Activated CD4-positive, alpha-beta T cell treated with anti-CD3 and anti-CD28 coated beads, Interleukin-2, amount 50 U/mL, for 1 hour (primary cell): Measurements from ENCODE around the gene FHIP1A.
"Not testable (repeated sequence)": the region's sequence is repeated elsewhere in the genome, so short reads cannot be mapped to it uniquely, and the experiment has no call there.

Source experiments
- DNase-seq: peaks from one replicate; pipeline ENCODE4 v3.0.0-alpha.2; 2020

The FHIP1A gene

DNA sequence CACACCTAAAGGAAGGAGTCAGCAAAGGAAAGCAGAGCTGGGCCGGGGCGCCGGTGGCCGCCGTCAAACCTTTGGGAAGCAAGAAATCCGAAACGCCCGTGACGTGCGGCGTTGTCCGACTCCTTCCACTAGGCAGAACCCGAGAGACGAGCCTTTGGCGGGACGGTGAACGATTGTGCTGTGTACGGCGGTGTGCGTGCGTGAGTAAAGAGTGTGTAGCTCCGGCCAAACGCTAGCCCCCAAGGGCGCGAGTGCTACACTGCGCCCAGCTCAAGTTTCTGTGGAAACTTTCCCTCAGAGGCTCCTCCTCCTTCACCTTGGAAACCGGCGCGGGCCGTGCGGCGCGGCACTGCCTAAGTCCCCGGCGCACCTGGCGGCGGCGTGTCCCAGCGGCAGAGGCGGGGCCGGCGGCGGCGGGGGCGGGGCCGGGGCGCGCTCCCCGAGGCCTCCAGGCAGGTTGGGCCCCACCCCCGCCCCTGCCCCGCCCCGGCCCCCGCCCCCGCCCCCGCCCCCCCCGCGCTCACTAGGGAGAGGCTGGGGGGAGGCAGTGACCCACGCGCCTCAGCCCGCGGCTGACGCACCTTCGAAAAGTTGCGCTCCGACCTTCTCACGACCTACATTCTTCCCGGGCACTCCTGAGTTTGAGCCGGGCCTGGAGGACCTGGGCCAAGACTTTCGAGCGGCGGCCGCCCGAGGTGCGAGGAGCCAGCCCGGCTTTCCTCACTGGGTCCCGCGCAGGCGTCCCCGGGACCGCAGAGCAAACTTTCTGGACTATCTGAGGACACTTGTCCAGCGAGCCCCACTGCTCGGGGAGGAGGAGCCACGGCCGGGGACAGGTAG, at the start of gene FHIP1A:
TSS of gene FHIP1A (plus strand) at position 547 of the 840 bp plus-strand sequence. CDS start 157,084 bp downstream, outside the sequence.
- DNase-seq = peak; percentile 82

DNA sequence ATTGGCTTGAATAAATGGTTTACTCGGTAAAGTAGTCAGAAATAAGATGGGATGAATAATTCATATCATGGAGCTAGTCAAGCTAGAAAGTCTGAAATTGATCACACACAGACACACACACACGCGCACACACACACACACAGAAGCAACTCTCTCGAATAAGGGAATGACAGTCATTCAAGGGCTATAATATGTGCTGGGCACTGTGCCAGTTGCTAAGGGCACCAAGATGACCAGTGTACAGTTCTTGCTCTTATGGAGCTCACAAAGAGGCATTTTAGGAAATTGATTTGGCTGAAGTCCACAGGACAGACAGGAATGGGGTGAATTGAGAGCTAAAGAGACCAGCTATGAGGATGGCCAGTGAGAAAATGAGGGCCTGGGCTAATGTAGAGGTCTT, 49.4 kb upstream of the FHIP1A start:
- DNase-seq = no peak

DNA sequence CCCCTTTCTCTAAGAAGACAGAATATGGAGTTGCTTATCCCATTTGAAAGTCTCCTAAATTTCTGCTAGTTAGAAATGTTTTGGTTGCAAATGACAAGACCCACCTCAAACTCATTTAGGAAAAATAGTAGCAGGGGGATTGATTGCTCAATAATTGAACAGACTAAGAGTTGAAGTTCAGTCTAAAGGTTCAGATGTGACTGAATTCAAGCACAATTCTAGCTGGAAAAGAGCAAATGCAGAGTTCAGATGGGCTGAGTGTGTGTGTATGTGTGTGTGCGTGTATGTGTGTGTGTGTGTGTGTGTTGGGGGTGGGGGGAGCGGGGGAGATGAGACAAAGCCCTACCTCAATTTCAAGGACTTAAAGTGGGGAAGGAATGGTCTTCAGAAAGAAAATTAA, 47.9 kb upstream of the FHIP1A start:
- no peak for DNase-seq

DNA sequence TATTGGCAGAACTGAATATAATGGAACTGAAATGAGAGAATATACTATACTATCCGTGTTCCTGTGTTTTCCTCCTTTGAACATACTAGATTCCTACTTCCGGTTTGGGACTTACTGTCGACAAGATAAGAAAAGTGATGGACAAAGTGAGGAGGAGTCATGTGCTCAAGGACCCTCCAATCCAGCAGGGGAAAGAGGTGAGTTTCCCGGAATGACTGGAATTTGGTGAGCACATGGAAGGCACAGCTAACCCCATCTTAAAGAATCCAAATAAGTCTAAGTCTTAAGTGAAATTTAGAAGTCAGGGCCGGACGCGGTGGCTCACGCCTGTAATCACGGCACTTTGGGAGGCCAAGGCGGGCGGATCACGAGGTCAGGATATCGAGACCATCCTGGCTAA, 47.0 kb upstream of the FHIP1A start:
- no peak for DNase-seq

DNA sequence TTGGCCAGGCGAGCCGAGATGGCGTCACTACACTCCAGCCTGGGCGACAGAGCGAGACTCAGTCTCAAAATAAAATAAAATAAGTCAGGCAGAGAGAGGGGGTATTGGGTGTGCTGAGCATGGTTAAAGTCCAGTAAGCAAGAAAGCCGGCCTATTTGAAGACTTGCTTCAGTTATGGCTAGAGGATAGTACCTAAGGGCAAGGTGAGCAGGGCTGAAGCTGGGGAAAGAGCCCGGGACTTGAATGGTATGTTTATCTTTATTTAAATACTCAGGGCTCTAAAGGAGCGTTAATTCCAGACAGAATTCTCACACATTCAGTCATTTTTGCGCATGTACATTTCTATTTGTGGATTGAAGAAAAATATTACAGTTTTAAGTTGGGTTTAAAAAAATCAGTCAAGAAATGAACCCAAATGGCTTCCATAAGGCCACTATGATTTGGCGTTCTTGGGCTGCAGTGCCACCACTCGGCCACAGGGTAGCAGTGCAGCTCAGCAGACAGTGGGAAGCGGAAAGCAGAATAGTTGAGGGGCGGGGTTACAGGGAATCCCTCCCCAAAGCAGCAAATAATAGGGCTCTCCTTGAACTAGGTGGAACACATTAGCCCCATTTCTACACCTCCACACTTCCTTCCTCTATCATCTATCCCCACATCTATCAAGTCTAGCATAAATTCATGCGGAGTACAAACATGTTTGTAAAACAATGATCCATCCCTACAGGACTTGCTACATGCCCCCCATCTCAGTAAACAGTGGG, 46.4 kb upstream of the FHIP1A start:
- DNase-seq = peak; percentile 74

DNA sequence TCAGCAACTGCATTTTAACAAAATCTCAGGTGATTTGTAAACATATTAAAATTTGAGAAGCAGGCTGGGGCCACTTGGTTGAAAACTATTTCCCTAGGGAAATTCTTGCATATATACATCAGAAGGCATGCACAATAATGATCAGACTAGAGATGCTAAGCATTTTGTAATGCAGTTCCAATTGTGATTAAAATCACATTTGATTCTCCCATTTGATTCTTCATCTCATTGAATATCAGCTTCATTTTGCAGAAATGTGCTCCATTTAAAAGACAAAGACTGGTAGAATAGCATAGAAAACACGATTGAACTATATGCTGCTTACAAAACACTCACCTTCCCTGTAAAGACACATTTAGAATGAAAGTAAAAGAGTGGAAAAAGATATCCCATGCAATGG, 32.4 kb upstream of the FHIP1A start:
- no peak for DNase-seq

DNA sequence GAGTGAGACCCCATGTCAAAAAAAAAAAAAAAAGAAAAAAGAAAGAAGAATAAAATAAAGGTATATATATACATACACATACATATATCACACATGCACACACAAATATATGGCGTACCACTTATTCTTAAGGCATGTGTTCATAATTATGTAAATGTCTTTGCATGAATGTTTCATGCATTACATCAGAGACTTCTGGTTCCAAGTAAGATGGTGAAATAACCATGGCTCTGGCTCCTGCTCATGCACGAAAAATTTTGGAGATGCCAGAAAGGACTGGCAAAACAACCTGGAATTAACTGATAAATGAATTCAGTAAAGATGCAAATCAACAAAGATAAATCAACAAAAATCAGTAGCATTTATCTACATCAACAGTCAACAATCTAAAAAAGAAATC, 19.7 kb upstream of the FHIP1A start:
- DNase-seq = no peak

DNA sequence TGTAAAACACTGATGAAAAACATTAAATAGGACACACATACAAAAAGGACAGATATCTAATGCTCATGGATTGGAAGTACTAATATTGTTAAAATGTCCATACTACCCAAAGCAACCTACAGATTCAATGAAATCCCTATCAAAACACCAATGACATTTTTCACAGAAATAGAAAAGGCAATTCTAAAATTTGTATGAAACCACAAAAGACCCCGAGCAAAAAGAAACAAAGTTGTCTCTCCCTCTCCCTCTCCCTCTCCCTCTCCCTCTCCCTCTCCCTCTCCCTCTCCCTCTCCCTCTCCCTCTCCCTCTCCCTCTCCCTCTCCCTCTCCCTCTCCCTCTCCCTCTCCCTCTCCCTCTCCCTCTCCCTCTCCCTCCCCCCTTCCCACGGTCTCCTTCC, 19.2 kb upstream of the FHIP1A start:
- DNase-seq = not testable (repeated sequence)

DNA sequence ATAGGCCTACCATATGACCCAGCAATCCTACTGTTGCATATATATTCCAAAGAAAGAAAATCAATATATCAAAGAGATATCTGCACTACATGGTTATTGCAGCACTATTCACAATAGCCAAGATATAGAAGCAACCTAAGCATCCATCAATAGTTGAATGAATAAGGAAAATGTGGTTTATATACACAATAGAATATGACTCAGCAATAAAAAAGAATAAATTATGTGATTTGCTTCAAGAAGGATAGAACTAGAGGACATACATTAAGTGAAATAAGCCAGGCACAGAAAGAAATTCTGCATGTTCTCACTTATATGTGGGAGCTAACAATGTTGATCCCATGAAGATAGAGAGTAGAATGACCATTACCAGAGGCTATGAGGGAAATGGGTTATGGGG, 13.1 kb upstream of the FHIP1A start:
- DNase-seq = no peak

DNA sequence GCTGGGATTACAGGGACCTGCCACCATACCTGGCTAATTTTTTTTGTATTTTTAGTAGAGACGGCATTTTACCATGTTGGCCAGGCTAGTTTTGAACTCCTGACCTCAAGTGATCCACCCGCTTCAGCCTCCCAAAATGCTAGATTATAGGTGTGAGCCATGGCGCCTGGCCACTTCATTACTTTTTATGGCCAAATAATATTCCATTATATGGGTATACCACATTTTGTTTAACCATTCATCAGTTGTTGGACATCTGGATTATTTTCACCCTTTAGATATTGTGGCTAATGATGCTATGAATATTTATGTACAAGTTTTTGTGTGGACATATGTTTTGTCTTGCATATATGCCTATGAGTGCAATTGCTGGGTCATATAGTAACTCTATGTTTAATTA, 8.6 kb upstream of the FHIP1A start:
- no peak for DNase-seq

DNA sequence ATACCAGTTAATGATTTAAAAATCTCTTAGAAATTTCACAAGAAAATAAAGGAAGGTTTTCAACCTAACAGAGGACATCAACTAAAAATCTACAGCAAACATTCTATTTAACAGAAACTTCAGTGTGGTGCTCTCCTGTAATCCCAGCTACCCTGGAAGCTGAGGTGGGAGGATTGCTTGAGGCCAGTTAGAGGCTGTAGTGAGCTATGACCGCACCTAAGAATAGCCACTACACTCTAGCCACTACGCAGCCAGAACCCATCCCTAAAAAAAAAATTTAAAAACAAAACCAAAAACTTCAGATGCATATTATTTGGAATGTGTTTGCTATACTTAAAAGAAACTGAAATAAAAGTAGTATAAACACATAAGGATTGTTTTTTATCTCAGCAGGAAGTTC, 7.2 kb upstream of the FHIP1A start:
- no peak for DNase-seq

DNA sequence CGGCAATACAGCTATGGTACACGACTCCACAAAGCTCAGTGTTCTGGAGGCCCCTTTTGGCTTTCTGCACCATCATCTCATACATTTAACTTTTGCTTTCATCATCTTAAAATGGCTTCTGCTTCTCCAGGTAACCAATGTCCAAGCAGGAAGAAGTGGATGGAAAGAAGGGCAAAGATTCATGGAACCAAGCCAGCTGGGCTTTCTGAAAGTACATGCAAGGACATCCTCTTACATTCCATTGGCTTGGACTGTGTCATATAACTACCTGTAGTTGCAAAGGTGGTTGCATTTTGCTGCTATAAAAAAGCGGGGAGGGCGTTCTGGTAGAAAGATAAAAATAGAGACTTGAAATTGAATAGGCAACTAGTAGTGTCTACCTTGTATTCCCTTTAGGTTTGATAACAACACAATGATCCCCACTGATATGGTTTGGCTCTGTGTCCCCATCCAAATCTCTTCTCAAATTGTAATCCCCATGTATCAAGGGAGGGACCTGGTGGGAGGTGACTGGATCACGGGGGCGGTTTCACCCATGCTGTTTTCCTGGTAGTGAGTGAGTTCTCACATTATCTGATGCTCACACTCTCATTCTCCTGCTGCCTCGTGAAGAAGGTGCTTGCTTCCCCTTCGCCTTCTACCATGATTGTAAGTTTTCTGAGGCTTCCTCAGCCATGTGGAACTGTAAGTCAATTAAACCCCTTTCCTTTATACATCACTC, 6.7 kb upstream of the FHIP1A start:
- no peak for DNase-seq

DNA sequence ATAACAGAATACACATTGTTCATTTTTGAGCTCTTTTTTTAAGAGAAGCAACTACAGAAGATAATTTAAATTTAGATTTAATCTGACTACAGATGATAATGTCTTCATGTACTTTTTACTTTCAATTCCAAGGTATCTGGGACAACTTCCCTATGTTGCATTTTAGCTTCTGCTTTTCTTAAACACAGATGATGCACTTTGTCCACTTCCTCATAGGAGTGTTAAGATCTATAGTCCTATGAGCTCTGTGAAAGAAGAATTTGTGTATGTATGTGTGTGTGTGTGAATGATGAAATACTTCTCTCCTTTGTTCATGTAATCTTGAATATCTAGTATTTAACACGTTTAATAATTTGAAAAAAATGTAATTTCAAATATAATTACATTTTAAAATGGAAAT, 5.3 kb upstream of the FHIP1A start:
- DNase-seq = no peak

DNA sequence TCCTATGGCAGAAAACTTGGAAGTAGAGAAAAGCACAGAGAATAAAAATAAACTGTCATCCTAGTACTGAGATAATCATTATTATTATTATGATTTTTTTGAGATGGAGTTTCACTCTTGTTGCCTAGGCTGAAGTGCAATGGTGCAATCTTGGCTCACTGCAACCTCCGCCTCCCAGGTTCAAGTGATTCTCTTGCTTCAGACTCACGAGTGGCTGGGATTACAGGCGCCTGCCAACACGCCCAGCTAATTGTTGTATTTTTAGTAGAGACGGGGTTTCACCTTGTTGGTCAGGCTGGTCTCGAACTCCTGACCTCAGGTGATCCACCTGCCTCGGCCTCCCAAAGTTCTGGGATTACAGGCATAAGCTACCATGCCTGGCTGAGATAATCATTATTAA, 4.2 kb upstream of the FHIP1A start:
- not testable (repeated sequence) for DNase-seq

DNA sequence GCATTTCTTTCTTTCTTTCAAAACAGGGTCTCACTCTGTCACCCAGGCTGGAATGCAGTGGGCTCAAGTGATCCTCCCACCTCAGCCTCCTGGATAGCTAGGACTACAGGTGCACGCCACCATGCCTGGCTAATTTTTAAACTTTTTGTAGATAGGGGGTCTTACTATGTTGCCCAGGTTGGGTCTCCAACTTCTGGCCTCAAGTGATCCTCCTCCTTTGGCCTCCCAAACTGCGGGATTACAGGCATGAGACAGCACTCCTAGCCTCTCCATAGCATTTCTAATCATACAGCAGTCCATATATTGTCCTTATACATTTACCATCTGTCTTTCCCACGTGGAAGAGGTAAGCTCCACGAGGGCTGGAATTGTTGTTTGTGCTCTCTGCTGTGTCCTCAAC, 2.0 kb upstream of the FHIP1A start:
- DNase-seq = no peak

DNA sequence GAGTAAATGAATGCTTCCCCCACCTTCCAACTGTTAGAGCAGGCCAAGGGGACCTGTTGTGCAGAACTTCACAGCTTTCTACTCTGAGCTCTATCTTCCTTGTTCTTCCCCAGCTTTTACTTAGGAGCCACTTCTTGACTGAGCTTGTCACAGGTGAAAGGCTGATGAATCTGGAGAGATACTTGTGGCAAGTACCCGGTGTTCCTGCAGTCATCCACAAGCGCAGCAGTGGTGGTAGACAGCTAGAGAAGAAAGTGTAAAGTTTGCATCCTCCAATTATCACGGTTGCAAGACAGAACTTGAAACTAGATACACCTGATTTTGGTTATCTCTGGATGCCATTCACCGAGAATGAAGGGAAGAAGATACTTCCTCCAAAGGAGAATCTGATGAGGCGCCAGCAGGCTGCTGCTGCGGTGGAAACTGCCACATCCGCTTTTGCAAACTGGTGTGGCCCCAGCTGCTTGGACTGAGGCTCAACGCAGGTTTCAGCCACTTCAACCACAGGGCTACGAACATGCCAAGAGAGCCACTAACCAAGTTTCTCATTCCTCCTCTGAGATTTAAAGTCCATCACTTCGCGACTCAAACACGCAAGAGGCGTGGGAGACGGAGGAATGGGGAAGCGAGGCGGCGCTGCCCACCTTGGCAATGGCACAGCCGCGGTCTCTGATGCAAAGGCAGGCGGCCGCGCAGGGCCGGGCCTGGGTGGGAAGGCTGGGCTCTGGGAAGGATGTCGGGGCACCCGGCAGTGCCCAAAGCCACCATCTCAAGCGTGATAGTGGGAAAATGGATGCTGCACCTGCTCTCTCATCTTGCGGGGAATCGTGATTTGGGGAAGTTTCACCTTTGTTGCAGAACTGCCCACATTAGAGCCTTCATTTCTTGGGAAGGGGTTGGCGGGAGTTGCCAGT, 1.3 kb upstream of the FHIP1A start:
- DNase-seq = peak; percentile 1

DNA sequence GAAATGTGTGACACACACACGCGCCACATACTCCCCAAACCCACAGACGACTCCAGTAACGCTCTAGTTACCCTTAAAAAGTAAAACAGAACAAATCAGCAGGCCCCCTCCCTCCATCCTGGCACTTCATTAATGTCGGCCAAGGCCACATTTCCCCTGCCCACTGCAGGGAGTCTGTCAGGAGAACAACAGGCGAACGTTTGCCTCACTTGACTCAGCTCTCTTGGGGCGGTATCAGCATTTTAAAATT, 671 bp upstream of the FHIP1A start:
- DNase-seq = no peak

DNA sequence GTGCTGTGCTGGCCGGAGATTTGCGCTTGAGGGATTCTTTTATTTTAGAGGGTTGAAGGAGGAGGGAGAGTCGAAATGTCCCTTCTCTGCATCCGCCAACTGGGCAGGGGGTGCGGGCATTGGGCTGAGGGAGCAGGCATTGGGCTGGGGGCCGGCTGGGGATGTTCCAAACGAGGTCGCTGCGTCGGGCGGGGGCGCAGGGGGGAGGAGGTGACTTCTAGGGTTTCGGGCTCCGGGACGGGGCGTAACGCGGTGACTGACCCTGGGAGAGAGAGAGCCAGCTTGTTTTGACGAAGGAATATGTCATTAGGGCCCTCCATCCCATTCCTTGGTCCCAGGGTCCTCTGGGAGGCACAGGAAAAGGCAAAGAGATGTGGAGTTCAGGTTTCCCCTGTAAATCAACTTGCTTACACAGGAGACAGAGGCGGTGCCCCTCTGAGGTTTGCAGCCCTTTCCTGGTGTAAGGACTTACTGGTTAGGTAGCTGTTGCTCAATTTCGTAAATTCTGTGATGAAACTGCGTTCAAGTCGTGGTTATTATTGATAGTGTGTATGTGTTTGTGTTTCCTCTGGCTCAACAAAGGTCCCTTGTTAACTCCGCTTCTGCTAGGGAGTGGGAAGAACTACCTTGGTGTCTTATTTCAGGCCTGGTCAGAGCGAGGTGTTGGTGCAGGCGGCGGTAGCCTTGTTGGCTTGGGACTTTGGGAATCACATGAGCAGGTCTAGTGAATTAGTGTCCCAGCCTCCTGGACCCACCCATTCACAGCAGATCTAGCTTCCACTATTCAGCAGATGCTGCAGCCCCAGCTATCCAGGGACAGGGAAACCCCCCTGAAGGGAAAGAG, 716 bp downstream of the FHIP1A start:
- peak; percentile 9 for DNase-seq

DNA sequence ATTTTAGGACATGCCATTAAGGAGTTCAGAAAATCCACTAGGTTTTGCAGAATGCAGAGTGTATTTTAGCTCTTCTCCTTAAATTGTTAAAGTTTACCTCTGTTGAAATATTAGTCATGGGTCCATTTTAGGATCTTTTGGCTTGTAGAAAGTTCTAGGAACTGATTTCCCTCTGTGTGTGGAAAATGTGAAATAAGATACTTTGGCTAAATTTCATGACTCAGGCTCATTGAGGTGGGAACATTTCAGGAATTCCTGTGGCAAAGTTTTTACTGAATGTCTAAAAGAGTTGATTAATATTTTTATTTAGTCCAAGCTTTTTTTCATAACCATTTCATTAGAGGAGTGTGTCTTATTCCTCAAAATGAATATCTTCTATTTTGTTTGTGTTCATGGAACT, 7.0 kb downstream of the FHIP1A start:
- no peak for DNase-seq

DNA sequence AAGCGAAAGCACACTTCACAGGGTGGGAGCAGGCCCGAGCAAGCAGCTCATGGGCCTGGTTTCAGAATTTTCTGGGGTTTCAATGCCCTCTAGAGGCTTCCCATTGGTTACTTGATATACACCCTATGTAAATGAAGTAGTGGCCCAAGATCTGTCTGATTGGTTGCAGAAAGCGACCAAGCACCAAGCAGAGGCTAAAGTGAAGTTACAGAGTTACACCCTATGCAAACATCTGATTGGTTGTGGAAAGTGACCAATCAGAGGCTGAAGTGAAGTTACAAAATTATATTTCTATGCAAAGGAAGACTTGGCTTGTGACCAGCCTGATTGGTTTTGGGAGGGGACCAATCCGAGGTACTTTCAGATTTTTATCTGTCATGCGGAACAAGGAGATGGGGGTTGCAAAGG, 8.2 kb downstream of the FHIP1A start:
- no peak for DNase-seq

DNA sequence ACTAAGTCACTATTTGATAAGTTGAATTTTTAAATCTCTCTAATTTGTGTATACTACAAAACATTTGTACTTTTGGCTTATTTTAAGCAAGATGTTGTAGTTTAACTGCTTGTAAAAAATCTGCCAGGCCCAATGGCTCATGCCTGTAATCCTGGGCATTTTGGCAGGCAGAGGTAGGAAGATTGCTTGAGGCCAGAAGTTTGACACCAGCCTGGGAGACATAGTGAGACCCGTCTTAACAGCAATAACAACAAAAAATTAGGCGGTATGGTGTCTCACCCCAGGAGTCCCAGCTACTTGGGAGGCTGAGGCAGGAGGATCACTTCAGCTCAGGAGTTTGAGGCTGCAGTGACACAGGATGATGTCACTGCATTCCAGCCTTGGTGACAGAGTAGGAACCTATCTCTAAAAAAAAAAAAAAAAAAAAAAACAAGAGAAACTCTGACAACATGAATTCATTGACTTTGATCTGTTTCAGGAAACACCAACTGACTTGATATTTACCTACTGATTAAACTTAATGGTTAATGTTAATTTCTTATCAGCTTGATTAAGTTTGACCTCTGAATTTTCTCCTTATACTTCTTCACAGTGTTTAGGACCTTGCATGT, 8.9 kb downstream of the FHIP1A start:
- no peak for DNase-seq
